Measurements from ENCODE around the gene ELFN2.

ELFN2 gene

GRCh38 chr22:37379085-37379484 lies 48.2 kb downstream of the ELFN2 start:
- no peak for DNase-seq

GRCh38 chr22:37378642-37379058 lies 48.6 kb downstream of the ELFN2 start:
- no peak for DNase-seq

- DNase-seq, result no peak
Measured at GRCh38 chr22:37377927-37378326, 49.4 kb downstream of the ELFN2 start.

DNA sequence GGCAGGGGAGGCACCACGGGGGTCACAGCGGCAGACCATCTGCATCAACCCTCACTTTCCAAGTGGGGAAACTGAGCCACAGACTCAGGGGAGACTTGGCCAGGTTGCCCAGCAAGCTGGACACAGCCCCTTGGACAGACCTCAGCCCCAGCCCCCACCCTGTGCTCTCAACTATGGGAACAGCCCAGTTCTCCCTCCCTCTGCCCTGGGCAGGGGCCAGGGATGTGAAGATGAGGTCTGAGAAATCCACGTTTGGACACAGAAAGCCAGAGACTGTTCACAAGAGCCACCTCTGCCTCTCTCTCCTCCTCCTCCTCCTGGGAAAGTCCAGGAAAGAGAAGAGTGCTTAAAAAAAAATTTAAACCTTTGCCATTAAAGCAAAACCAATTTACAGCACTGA lies 50.1 kb downstream of the ELFN2 start:
- no peak for DNase-seq

GRCh38 chr22:37376643-37377042 lies 50.6 kb downstream of the ELFN2 start:
- DNase-seq, result no peak

DNA sequence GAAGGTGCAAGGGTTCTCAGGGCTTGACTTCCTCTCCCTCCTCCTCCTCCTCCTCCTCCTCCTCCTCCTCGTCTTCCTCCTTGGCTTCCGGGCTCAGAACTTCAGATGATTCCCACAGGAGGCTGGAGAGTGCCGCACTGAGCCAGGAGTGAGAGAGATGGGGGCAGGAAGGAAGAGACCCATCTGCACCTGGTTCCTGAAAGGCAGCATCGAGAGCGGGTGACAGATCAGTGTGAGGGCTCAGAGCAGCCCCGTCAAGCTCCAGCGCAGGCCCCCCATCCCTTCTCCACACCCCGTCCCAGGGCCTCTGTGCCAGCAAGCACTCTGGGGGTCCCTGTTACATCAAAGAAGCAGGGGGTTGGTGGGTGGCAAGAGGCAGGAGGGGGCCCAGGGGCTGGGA lies 51.5 kb downstream of the ELFN2 start:
- DNase-seq, result no peak

DNA sequence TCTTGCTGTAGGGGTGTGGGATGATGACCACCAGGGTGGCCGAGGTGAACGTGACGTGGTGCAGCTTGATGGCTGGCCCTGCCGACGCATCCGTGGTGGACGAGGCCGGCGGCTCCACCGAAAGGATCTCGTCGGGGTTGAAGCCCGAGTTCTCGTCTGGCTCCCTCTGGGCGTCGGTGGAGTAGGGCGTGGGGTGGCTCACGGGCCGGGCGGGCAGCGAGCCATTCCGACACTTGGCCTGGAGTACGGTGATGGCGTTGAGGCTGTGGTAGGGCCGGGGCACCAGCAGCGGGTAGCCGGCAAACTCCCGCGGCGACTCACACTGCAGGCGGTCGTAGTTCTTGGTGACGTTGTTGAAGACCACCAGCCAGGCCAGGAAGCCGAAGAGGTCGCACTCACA lies 52.7 kb downstream of the ELFN2 start:
- DNase-seq, result no peak

DNA sequence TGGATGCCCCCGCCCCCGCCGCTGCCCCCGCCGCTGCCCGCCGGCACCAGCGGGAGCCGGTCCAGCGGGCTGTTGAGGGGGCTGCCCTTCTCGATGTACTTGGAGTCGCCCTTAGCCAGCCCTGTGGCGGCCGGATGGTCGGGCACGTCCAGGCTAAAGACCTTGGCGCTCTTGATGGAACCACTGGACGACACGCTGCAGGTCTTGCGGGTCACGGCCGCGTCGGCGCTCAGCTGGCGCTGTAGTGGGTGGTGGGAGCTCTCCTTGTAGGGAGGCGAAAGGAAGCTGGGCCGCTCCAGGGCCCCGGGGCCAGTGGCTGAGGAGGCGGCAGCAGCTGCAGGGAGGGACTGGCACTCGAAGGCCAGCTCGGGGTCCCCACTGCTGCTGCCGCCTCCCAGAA lies 53.8 kb downstream of the ELFN2 start:
- no peak for DNase-seq

GRCh38 chr22:37371911-37372310 lies 55.4 kb downstream of the ELFN2 start:
- no peak for DNase-seq

GRCh38 chr22:37371491-37371890 lies 55.8 kb downstream of the ELFN2 start:
- DNase-seq, result no peak

DNA sequence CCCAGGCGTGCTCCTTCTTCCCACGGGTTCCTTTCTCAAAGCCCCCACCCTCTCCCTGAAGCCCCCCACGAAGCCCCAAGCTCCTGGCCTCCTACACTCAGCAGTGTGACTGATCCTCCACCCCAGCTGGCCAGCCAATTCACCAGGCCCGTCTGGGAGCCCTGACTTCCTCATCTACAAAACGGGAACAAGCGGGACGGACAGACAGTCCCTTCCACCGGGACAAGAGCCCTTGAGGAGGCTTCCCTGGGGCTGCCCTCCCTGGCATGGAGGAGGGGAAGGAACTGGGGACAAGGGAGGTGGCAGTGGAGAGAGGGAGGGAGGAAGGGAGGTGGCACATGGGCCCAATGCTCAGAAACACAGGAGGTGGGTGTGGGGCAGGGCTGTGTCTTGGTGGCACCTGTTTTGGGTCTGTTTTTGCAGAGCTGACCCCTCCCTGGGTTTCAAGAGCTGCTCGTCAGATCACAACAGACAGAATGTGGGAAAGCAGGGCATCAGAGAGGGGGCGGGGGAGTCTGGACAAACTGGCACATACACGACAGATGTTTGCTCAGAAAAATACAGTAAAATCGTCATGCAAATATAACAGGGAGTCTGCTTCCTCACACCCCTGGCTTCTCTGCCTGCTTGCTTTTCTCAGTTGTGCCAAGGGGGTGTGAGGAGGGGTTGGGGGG lies 56.8 kb downstream of the ELFN2 start:
- DNase-seq, result no peak

GRCh38 chr22:37369483-37369882 lies 57.8 kb downstream of the ELFN2 start:
- DNase-seq, result no peak

GRCh38 chr22:37368058-37368457 lies 59.2 kb downstream of the ELFN2 start:
- DNase-seq, result no peak

- DNase-seq, result no peak
Measured at GRCh38 chr22:37366601-37367000, 60.7 kb downstream of the ELFN2 start.

DNA sequence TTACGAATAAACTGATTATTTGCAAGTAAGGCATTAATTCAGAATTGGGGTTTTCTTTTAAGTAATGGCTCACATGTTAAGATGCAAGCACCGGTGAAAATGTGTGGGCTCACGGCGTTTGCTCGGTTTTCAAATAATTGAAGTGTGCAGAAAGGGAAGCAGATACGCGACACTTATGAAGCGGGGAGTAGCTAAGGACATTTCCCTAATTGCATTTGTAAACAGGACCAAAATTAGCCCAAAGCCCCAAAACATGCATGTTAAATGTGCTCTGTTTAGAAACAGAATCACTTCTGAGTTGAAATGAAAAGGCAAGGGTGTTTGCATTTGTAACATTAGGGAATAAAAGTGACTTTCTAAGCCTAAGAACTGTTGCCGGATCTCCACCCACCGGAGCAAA lies 61.3 kb downstream of the ELFN2 start:
- no peak for DNase-seq

DNA sequence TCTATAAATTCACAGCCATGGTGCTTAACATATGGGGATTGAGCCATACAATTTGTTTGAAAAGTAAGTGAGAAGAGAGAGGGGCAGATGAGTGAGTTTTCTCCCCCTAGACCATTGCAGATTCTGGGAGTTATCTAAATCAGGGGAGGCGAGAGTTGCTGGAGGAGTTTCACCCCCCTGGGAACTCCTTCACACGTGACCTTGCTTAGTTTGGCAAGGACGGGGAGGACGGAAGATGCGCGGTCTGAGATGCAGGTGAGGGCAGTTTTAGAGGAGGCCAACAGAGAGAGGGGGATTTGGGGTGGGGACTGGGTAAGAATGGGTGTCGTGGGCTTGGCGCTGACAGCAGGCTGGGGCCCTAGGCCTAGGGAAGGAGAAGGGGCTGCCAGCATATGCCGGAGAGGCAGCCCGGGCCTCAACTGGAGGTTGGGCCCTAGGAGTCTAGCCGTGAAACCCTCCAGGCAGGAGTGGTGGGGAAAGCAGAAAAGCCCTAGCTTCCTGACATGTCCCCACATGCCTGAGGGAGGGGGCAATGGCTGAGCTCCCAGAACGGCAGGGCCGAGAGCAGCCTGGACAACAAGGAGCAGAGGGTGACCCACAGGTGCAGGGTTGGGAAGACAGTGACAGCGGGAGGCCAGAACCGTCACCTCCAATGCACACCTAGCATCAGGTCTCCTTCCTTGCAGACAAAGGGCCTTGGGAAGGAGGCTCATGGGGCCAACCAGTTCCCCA lies 63.9 kb downstream of the ELFN2 start:
- DNase-seq, result no peak

- DNase-seq, result no peak
Measured at GRCh38 chr22:37362621-37363020, 64.7 kb downstream of the ELFN2 start.

- peak; percentile 65 for DNase-seq
Measured at GRCh38 chr22:37358917-37359316, 68.4 kb downstream of the ELFN2 start.

- DNase-seq, result no peak
Measured at GRCh38 chr22:37358386-37358785, 68.9 kb downstream of the ELFN2 start.

GRCh38 chr22:37357446-37358075 lies 69.7 kb downstream of the ELFN2 start:
- peak; percentile 64 for DNase-seq

- no peak for DNase-seq
Measured at GRCh38 chr22:37356922-37357321, 70.4 kb downstream of the ELFN2 start.

GRCh38 chr22:37355174-37355573 lies 72.1 kb downstream of the ELFN2 start:
- no peak for DNase-seq

DNA sequence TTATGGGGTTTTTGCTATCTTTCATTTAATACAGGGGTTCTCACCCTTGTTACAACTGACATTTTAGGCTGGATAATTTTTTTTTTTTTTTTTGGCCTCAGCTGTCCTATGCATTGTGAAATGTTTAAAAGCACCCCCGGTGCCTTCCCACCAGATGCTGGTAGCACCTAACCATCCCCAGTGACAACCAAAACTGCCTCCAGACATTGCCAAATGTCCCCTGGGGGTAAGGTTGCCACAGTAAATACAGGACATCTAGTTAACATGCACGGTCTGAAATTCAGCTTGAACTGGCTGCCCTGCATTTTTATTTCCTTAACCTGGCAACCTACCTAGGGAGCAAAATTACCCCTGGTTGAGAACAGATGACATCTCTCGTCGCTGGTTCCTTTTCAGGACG lies 72.6 kb downstream of the ELFN2 start:
- no peak for DNase-seq

DNA sequence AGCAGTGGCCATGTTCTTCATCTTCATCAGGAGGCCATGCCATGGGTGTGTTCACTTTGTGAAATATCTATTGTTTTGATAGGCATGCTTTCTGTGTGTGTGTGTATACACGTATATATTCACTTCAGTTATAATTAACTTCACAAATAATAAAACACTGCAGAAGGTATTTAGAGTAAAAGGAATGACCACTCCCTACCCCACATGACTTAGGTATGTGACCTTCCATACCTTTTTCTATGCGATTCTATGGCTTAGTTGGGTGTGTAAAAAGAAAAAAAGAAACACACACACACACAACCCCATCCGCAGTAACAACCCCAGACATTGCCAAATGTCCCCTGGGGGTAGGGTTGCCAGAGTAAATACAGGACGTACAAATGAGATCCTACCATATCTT lies 73.0 kb downstream of the ELFN2 start:
- DNase-seq, result no peak

Data from fibroblast of skin of right quadriceps (primary cell).